GM19035 (cell line): ENCODE measurements around the gene MFN2.
A peak's percentile ranks its signal among the peaks of the same experiment; 100 is the strongest.
"Not testable (repeated sequence)": the region's sequence is repeated elsewhere in the genome, so short reads cannot be mapped to it uniquely, and the experiment has no call there.

Experiments
- ATAC-seq: cut with Tn5 transposase; IDR thresholded peaks from one replicate; pipeline ENCODE4 v1.9.1; 2021; ENCODE audit not compliant: unreplicated experiment

The MFN2 gene

DNA sequence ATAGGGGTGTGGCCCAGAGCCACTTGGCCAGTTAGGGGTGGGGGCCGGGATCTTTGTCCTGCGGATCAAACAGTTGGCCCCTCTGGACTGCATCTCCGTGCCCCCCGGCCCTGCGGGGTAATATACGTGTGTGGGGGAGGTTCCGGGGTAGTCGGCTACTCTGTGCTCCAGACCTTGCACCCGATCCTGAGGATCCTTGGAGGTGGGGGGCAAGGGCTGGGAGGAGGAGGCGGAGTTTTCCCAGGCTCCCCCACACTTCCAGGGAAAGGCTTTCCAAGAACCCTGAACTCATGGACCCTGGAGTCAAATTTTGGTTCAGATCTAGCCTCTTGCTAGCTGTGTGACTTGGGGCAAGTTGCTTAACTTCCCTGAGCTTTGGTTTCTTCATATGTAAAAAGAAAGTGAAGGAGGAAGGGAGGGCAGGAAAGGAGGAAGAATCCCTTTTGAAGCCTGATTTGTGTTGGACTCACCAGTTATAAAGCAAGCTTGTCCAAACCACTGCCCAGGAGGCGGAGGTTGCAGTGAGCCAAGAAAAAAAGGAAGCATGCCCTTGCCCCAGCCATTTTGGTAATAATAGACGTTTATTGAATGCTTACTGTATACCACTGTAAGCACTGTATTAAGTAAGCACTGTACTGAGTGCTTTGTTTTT, 39.7 kb downstream of the MFN2 start:
- no peak for ATAC-seq

DNA sequence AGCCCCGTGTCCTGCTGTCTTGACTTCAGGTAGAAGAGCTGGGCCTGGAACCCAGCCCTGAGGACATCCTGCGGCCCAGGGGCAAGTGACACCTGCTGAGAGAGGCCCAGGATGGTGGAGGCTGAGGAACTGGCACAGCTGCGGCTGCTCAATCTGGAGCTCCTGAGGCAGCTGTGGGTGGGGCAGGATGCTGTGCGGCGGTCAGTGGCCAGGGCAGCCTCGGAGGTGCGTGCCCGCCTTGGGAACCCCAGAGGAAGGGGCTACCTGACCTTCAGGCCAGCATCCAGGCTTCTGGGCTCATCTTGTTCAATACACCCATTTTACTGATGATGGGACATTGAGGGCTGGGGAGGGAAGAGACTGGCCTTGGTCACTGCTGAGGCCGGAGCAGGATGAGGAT, 41.4 kb downstream of the MFN2 start:
- ATAC-seq: no peak

DNA sequence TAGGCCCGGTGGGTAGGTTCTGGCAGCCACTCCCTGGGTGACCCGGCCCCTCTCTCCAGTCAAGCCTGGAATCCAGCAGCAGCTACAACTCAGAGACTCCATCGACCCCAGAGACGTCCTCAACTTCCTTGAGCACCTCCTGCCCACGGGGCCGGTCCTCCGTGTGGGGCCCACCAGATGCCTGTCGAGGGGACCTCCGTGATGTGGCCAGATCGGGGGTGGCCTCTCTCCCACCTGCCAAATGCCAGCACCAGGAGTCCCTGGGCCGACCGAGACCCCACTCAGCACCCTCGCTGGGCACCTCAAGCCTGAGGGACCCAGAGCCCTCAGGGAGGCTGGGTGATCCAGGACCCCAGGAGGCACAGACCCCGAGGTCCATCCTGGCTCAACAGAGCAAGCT, 41.8 kb downstream of the MFN2 start:
- no peak for ATAC-seq

DNA sequence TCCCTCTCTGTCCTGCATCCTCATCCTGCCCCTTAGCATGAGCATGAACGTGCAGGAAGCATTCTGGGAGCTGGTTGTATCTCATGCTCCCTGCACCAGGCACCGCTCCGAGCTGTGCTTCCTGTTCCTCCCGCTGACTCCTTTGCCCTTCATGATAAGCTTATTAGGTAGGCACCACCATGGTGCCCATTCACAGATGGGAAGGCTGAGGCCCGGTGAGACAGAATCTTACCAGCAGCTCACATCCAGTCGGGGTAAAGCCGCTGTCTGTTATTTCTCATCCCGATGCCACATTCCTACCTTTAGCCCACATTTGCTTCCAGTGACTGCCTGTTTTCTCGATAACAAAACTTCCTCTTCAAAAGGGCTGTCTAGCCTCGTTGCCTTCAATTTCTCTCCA, 46.3 kb downstream of the MFN2 start:
- ATAC-seq: no peak

DNA sequence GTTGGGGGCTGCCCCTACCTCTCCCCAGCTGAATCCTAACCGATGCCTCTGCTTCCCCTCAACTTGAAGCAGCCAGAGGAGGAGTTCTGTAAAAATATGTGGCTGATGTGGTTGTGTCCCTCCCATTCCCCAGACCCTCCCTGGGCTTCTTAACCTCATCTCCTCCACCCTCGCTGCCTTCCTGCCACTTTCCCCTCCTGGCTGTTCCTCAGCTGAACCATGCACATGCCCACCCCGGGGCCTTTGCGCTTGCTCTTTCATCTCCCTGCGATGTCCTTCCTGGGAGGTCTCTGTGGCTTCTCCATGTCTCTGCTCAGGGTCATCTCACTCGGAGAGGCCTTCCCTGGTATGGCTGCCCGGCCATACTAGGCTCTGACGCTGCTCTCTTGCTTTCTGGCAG, 48.0 kb downstream of the MFN2 start:
- ATAC-seq: no peak

DNA sequence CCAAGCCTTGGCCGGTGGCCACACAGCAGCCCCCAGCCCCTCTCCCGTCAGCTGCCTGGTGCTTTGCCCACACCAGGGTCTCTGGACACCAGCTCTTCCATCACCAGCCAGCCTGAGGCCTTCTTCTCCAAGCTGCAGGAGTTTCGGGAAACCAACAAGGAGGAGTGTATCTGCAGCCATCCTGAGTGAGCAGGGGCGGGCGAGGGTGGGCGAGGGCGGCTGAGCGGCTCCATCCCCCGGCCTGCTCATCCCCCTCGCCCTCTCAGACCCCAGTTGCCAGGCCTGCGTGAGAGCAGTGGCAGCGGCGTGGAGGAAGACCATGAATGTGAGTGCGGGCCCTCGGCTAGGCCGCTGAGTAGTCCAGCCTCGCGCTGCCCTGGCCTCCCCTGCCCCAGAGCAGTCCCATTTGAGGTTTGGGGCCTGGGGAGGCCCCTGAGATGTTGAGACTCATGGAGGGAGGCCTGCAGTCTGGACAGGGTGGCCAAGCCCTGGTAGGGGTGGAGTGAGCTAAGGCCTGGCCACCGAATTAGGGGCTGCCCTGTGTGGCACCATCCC, 48.8 kb downstream of the MFN2 start:
- no peak for ATAC-seq

DNA sequence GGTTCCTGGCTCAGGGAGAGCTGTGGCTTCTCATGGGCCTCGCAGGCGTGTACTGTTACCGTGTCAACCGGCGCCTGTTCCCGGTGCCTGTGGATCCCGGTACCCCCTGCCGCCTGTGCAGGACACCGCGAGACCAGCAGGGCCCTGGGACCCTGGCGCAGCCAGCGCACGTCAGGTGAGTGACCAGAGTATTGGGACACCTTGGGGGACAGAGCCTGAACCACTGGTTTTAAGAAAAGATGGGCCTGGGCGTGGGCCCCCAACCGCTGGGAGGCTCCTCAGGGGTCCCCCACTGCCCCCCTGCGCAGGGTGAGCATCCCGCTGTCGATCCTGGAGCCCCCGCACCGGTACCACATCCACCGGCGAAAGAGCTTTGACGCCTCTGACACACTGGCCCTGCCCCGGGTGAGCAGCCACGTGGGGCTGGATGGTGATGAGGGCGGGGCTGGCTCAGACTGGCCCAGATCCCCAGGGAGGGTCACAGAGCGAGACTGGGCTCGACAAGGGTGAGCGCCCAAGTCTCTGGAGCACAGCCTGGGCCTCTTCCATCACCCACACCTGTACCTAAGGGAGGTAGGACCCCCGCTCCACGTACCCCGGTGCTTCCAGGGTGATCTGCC, 49.6 kb downstream of the MFN2 start:
- no peak for ATAC-seq

DNA sequence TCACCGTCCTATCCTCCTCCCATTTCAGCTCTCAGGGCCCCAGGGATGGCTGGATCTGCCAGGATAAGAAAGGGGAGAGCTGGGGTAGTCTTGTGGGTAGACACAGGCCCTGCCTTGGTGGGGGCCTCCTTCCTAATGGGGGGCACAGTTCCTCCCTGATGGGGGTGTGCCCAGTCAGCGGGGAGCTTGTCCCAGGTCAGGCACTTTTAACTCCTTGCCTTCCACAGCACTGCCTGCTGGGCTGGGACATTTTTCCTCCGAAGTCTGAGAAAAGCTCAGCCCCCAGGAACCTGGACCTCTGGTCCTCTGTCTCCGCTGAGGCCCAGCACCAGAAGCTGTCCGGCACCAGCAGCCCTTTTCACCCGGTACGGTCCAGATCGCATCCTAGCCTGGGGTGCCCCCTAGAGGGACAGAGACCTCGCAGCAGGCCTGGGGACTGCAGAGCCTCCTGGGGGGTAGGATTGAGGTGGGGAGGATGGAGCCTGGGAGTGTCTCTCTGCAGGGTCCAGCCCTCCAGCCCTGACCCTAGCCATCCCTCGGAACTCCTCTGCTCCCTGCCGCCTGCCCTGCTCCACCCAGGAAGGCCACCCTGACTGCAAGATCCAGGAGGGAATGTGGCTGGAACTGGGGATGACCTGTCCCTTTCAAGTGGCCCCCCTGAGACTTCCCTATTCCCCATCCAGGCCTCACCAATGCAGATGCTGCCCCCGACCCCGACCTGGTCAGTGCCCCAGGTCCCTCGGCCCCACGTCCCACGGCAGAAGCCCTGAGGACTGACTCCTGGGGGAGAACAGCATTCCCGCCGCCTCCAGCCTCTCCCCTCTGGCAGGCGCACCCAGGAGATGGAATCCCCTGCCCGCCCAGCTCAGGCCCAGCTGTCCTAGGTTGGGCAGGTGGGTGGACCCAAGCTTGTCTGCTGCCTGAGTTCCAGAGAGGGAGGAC, 51.1 kb downstream of the MFN2 start:
- no peak for ATAC-seq

DNA sequence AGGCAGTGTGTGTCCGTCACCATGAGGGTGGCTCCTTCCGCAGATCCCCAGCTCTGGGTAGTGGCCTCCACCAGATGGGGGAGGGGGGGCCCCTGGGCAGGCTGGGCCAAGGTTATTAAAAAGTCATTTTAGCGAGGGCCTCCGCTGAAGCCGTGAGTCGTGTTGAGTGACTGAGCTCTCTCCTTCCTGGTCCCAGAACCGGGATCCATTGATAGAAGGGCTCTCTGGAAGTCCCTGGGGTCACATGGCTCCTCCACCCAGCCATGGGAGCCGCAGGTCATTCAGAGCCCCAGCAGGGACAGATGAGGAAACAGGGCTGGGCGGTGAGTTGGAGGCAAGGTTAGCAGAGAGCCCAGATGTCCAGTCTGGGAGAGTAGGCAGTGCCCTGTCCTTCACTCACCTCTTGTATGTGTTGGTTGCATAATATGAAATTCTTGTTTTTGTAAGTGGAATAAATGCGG, 51.9 kb downstream of the MFN2 start:
- no peak for ATAC-seq

DNA sequence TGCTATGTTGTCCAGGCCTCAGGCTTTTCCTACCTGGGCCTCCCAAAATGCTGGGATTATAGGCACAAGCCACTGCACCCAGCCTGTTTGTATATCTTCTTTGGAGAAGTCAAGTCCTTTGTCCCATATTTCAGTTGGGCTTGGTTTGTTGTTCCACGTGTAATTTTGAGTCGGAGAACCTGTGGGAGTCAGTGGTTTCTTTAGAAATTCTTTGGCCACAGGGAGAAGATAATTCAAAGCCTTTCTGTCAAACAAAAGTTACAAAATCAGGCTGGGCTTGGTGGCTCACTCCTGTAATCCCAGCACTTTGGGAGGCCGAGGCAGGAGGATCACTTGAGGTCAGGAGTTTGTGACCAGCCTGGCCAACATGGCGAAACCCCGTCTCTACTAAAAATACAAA, 53.2 kb downstream of the MFN2 start:
- ATAC-seq: not testable (repeated sequence)

DNA sequence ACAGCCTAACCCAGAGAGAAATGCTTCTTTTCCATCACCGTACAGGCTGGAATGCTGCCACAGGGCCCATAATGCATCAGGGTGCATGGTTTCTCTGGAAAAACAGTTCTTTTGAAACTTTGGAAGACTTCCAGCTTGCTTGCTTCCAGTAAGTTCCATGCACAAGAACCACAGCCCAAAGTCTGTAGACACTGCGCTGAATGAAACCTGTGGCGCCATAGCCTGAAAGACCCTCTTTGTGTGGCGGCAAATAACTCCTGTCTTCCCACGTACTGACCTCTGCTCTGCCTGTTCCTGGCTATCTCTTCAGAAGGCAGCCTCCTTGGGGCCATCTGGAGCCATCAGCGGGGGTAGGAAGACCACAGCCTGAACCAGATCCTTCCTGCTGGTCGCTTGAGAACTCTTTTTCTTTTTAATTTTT, 54.1 kb downstream of the MFN2 start:
- ATAC-seq: no peak

DNA sequence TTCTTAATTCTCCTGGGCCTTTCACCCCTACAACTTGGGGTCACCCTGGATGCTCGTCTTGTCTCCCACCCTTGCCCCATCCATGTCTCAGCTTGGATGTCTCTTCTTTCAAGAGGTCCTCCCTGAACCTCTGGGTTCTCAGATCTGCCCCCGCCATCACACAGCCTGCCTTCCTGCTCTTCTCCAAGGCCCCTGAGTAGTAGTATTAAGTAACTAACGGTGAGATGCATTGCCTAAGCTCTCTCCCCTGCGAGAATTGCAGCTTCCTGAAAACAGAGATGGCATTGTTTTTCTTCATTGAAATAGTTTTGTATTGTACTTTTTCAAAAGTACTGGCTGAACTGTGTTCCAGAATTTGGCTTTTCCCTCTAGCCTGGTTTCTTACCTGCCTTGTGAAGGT, 55.1 kb downstream of the MFN2 start:
- ATAC-seq: no peak

DNA sequence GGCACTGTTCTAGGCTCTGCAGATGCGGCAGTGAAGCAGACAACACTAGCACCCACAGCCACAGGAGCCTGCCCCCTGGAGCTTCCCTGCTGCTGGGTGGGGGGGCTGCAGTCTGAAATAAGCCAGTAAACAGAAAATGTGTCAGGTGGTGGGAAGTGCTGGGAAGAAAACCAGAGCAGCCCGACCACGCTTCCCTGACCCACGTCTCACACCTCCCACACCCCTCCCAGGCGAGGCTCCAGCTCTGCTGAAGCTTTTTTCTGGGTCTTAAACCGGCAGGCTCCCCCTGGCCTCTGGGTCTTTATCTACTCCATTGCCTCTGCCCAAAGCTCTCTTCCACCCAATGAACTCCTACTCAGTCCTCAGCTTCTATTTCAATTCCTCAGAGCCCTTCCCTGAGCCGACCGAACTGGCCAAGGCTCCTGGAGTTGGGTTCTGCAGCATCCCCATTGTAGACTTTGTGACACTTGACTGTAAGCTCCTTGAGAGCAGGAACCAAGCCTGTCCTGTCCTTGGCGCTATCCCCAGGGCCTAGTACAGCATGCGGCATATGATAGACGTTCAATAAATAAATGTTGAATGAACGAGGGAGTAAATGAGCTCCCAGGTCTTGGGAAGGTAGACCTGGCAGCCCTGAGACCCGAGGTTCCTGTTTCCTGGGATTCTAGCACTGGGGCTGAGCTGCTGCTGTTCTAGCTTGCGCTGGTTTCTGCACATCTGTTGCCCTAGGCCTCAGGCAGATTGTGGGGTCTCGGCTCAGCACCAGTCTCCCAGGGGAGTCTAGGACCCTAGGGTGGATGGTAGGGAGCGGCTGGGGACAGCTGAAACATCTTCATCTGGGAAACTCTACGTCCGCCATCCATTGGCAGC, 57.5 kb downstream of the MFN2 start:
- no peak for ATAC-seq

DNA sequence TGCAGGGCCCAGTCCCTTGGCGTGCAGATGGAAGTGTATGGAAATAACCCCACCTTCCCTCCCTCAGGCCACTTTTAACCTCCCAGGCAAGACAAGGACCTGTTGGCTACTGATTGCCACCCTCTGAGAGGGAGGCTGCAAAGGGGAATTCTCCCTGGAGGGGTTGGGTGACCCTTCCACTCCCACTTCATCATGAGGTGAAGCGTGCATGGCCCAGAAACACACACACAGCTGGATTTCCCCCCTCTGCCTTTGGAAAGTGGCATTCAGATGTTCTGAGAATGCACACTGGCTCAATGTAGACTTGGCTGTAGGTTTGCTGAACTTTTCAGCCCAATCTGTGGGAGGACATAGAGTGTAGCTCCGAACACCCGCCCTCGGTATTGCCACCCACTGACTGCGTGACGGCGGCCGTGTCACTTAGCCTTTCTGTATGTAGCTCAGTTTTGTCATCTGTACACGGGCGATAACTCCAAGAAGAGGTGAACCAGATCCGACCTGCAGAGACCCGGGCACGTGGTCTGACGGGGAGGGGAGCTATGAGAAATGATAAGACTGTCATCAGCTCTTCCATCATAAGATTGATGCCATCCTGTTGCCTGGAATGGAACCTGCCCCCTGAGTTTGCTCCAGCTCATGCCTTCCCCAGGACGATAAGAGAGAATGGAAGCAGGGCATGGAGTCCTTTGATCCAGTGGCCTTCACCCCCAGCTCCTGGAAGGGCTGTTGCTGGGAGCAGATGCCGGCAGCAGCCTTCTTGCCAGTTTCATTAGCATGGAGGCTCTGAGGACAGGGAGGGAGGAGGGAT, 58.3 kb downstream of the MFN2 start:
- ATAC-seq: no peak

DNA sequence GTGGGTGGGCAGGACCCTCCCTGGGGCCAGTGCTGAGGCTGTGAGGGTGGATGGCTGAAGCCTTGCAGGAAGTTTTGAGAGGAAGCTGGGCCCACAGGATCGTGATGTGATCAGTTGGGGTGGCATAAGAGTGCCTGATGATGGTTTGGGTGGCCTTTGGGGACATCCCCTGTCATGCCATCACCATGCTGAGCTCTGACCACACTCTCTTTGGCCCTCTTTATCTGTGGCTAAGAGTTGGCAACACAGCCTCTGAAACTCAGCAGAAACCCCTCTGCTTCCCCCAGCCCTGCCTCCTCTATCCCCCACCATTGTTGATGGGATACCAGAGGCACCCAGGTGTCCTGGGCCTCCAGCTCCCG, 58.9 kb downstream of the MFN2 start:
- ATAC-seq: no peak

DNA sequence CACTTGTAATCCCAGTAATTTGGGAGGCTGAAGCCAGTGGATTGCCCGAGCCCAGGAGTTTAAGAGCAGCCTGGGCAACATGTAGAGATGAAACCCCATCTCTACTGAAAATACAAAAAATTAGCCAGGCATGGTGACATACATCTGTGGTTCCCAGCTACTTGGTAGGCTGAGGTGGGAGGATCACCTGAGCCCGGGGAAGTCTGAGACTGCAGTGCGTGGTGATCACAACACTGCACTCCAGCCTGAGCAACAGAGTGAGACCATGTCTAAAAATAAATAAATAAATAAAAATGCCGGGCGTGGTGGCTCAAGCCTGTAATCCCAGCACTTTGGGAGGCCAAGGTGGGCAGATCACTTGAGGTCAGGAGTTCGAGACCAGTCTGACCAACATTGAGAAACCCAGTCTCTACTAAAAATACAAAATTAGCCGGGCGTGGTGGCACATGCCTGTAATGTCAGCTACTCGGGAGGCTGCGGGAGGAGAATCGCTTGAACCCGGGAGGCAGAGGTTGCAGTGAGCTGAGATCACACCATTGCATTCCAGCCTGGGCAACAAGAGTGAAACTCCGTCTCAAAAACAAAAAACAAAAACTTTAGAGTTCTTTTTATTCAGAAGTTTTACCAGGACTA, 59.7 kb downstream of the MFN2 start:
- peak; percentile 33 for ATAC-seq

DNA sequence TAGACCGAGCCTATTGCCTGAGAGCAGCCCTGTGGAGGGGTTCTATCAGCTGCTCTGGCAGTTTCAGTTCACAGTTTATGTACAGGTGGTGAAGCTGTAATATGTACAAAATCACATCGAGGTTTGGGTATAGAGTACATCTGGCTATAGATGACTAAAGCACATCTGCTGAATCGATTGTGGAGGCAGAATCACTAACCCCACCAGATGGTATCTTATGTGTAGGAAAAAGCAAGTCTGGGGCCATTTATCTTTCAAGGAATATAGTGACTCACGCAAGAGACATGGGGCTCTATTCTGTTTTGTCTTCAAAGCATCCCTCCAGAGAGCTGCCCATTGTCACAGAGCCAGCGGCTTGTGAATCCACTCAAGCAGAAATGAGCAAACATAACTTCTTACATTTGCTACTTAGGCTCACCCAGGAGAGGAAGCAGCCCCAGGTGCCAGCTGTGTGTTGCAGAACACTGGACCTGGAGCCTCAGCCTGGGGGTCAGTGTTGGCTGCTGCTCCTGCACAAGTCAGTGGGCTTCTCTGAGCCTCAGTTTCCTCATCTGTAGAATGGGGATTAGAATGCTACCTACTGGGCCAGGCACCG, 60.3 kb downstream of the MFN2 start:
- peak; percentile 59 for ATAC-seq

DNA sequence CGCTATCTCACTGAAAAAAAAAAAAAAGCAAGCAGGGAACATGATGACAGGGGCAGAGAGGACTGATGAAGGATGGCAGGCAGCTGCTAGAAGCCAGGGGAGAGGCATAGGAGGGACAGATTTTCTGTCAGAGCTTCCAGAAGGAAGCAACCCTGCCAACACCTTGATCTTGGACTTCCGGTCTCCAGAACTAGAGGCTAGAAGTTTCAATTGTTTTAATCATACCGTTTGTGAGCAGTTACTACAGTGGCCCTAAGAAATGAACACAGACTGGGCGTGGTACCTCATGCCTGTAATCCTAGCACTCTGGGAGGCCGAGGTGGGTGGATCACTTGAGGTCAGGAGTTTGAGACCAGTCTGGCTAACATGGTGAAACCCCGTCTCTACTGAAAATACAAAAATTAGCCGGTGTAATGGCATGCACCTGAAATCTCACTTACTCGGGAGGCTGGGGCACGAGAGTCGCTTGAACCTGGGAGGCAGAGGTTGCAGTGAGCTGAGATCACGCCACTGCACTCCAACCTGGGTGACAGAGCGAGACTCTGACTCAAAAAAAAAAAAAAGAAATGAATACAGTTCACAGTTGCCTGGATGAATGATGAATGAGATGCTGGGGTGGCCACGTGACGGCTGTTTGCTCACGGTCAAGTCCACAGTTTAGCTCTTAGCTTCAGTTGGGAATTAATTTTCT, 64.1 kb downstream of the MFN2 start:
- not testable (repeated sequence) for ATAC-seq
